EL (cell line): Measurements from ENCODE around the gene CEP85L.
A peak's percentile ranks its signal among the peaks of the same experiment; 100 is the strongest.

Experiments
- DNase-seq: peaks from one replicate; pipeline ENCODE4 v3.0.0-alpha.2; 2016

The CEP85L gene

GRCh38 chr6:118659513-118660217 is 8.3 kb upstream of the CEP85L start:
- peak; percentile 2 for DNase-seq

GRCh38 chr6:118656847-118657451 is 5.6 kb upstream of the CEP85L start:
- DNase-seq: no peak

GRCh38 chr6:118652051-118652615 is 742 bp upstream of the CEP85L start:
- no peak for DNase-seq

- DNase-seq: peak; percentile 52
Measured at GRCh38 chr6:118650582-118651281, 659 bp downstream of the CEP85L start.

GRCh38 chr6:118649918-118650581 is 1.3 kb downstream of the CEP85L start:
- peak; percentile 70 for DNase-seq

- no peak for DNase-seq
Measured at GRCh38 chr6:118648866-118649554, 2.4 kb downstream of the CEP85L start.

GRCh38 chr6:118646977-118647376 is 4.4 kb downstream of the CEP85L start:
- no peak for DNase-seq

GRCh38 chr6:118645395-118645794 is 6.0 kb downstream of the CEP85L start:
- DNase-seq: no peak

- DNase-seq: peak; percentile 26
Measured at GRCh38 chr6:118644007-118644406, 7.4 kb downstream of the CEP85L start.

GRCh38 chr6:118641042-118641441 is 10.3 kb downstream of the CEP85L start:
- no peak for DNase-seq

- DNase-seq: no peak
Measured at GRCh38 chr6:118639054-118639964, 12.1 kb downstream of the CEP85L start.

GRCh38 chr6:118638288-118638687 is 13.1 kb downstream of the CEP85L start:
- DNase-seq: no peak

GRCh38 chr6:118635909-118636735 is 15.3 kb downstream of the CEP85L start:
- DNase-seq: no peak

GRCh38 chr6:118632359-118632758 is 19.0 kb downstream of the CEP85L start:
- DNase-seq: no peak

- no peak for DNase-seq
Measured at GRCh38 chr6:118630923-118631322, 20.5 kb downstream of the CEP85L start.

- no peak for DNase-seq
Measured at GRCh38 chr6:118630067-118630466, 21.3 kb downstream of the CEP85L start.

- DNase-seq: no peak
Measured at GRCh38 chr6:118627724-118628123, 23.7 kb downstream of the CEP85L start.

- no peak for DNase-seq
Measured at GRCh38 chr6:118625833-118626232, 25.6 kb downstream of the CEP85L start.

- no peak for DNase-seq
Measured at GRCh38 chr6:118621799-118622470, 29.5 kb downstream of the CEP85L start.

GRCh38 chr6:118620202-118620601 is 31.2 kb downstream of the CEP85L start:
- no peak for DNase-seq
